CD8-positive, alpha-beta memory T cell (primary cell): ENCODE data around the gene PKD2L2. TPM values are rescaled to one million over a fixed set of nuclear protein-coding genes. Genes with fewer than 3 reads are reported as not detected.
"Not testable (repeated sequence)": the region's sequence is repeated elsewhere in the genome, so short reads cannot be mapped to it uniquely, and the experiment has no call there.

Experiments used
- CTCF ChIA-PET: fragments of 350-600 bp; sonication (Branson Sonifier 250); formaldehyde crosslinking; loops from one replicate; lab custom pipeline; 2021; ENCODE audit warnings: antibody characterized with exemption; lab: Charles Lee
- POLR2A ChIA-PET: fragments of 350-600 bp; sonication (Branson Sonifier 250); formaldehyde crosslinking; loops from one replicate; lab custom pipeline; 2021; ENCODE audit warnings: antibody characterized with exemption; lab: Charles Lee
- DNase-seq, 5 donors: peaks; one replicate each; pipeline versions ENCODE4 v3.0.0 to v3.0.0-alpha.2; 2020 to 2022; ENCODE audit warnings: mixed read lengths in 1 of 5
- H3K27ac ChIP-seq: one replicate; pipeline ENCODE4 v1.7.0; 2013; ENCODE audit warnings: low read depth, mild to moderate bottlenecking, low read length, moderate library complexity
- H3K27me3 ChIP-seq: 2 replicates; pipeline ENCODE4 v1.7.0; 2013; ENCODE audit warnings: low read length, mild to moderate bottlenecking; ENCODE audit not compliant: insufficient read depth, poor library complexity, severe bottlenecking
- H3K36me3 ChIP-seq: 2 replicates; pipeline ENCODE4 v1.7.0; 2013; ENCODE audit warnings: mild to moderate bottlenecking, low read length, moderate library complexity; ENCODE audit not compliant: insufficient read depth
- H3K4me1 ChIP-seq: 2 replicates; pipeline ENCODE4 v1.7.0; 2013; ENCODE audit warnings: mild to moderate bottlenecking, low read length, moderate library complexity; ENCODE audit not compliant: insufficient read depth
- H3K4me3 ChIP-seq: 2 replicates; pipeline ENCODE4 v1.7.0; 2013; ENCODE audit warnings: mild to moderate bottlenecking, low read length
- H3K9me3 ChIP-seq: 2 replicates; pipeline ENCODE4 v1.7.0; 2013; ENCODE audit warnings: mild to moderate bottlenecking, low read length
- H3K27ac Mint-ChIP-seq, 8 donors: one replicate each; pipeline ENCODE4 v1.8.0; 2020 to 2021; ENCODE audit warnings: mixed read lengths in 8 of 8, mild to moderate bottlenecking in 6 of 8, inconsistent platforms in 3 of 8, moderate library complexity in 3 of 8
- H3K27me3 Mint-ChIP-seq, 2 donors: one replicate each; pipeline ENCODE4 v1.8.0; 2020 to 2021; ENCODE audit warnings: mixed read lengths in 2 of 2, mild to moderate bottlenecking in 1 of 2, moderate library complexity in 1 of 2
- H3K36me3 Mint-ChIP-seq, 3 donors: one replicate each; pipeline ENCODE4 v1.8.0; 2020 to 2021; ENCODE audit warnings: mixed read lengths in 3 of 3, inconsistent platforms in 1 of 3, mild to moderate bottlenecking in 1 of 3
- H3K4me1 Mint-ChIP-seq, 3 donors: one replicate each; pipeline ENCODE4 v1.8.0; 2020 to 2021; ENCODE audit warnings: mixed read lengths in 3 of 3, inconsistent platforms in 1 of 3, mild to moderate bottlenecking in 1 of 3
- H3K4me3 Mint-ChIP-seq, 7 donors: one replicate each; pipeline ENCODE4 v1.8.0; 2020 to 2021; ENCODE audit warnings: mixed read lengths in 7 of 7, mild to moderate bottlenecking in 6 of 7, moderate library complexity in 4 of 7, inconsistent platforms in 2 of 7
- H3K9me3 Mint-ChIP-seq, 5 donors: one replicate each; pipeline ENCODE4 v1.8.0; 2020 to 2022; ENCODE audit warnings: mixed read lengths in 5 of 5, mild to moderate bottlenecking in 3 of 5, moderate library complexity in 2 of 5, inconsistent platforms in 1 of 5
- polyA plus RNA-seq: library from polyadenylated mRNA; unstranded; fragments of 300-500 nt; fragmentation: Illumina TruSeq; gene quantifications from one replicate; pipeline ENCODE4 v1.2.3, GENCODE V29; 2021
- total RNA-seq, 2 experiments: library from RNA; stranded (reverse); gene quantifications; one replicate each; pipeline ENCODE4 v1.2.3, GENCODE V29; 2021

The PKD2L2 gene
- not detected for total RNA-seq
- 0.41 TPM for polyA plus RNA-seq

GRCh38 chr5:137888863-137889759 is at the start of gene PKD2L2:
TSS of gene PKD2L2 (plus strand) at chr5:137889457. CDS start at chr5:137889492, 35 bp downstream.
- Mint-ChIP-seq H3K27me3 (peaks cover 0 to 5% of the 10 kb centered on the region in 2 donors), H3K27ac (peak within 1 kb of the TSS; percentile 83 to 99 (median 94)), H3K4me3 (peak within 1 kb of the TSS; percentile 82 to 93 (median 89)), H3K9me3 (no peaks in the 10 kb centered on the region), H3K36me3 (peaks cover 0 to 4% (median 0%) of the 10 kb centered on the region in 3 donors), H3K4me1 (peaks cover 15 to 34% (median 33%) of the 10 kb centered on the region in 3 donors)
- CTCF ChIA-PET, result interaction anchor here (0.6 to 1.2 kb wide), 4 partner anchors 142 to 608 kb away, joined by 3 read pairs; no protein-coding TSS in a partner anchor
- Histone ChIP-seq H3K27me3 (no peaks in the 10 kb centered on the region), H3K36me3 (no peaks in the 10 kb centered on the region), H3K27ac (peak within 1 kb of the TSS; percentile 76), H3K9me3 (no peaks in the 10 kb centered on the region), H3K4me3 (peak within 1 kb of the TSS; percentile 58), H3K4me1 (peaks cover 8% of the 10 kb centered on the region)
- POLR2A ChIA-PET, result no interaction called here
- DNase-seq, result peak; percentile 64 to 87 (median 77)

GRCh38 chr5:137842296-137842695 is 47.0 kb upstream of the PKD2L2 start:
- Histone ChIP-seq H3K27me3 (no peaks in the 10 kb centered on the region), H3K4me1 (no peaks in the 10 kb centered on the region), H3K36me3 (no peaks in the 10 kb centered on the region), H3K4me3 (no peak overlapping the region), H3K27ac (no peak overlapping the region), H3K9me3 (no peaks in the 10 kb centered on the region)
- CTCF ChIA-PET, result no interaction called here
- POLR2A ChIA-PET, result no interaction called here
- no peak for DNase-seq
- Mint-ChIP-seq H3K4me3 (no peak overlapping the region), H3K36me3 (peaks cover 0 to 7% (median 6%) of the 10 kb centered on the region in 3 donors), H3K9me3 (no peaks in the 10 kb centered on the region), H3K27me3 (peaks cover 0 to 2% of the 10 kb centered on the region in 2 donors), H3K27ac (no peak overlapping the region), H3K4me1 (peaks cover 0 to 2% (median 0%) of the 10 kb centered on the region in 3 donors)

- CTCF ChIA-PET, result no interaction called here
- H3K27me3 ChIP-seq, result no peaks in the 10 kb centered on the region
- H3K27ac Mint-ChIP-seq, result no peak overlapping the region
- POLR2A ChIA-PET, result no interaction called here
- H3K27me3 Mint-ChIP-seq, result peaks cover 0 to 2% of the 10 kb centered on the region in 2 donors
- no peak overlapping the region for H3K4me3 ChIP-seq
- no peaks in the 10 kb centered on the region for H3K4me1 ChIP-seq
- H3K9me3 Mint-ChIP-seq, result no peaks in the 10 kb centered on the region
- H3K9me3 ChIP-seq, result no peaks in the 10 kb centered on the region
- H3K4me1 Mint-ChIP-seq, result peaks cover 0 to 2% (median 0%) of the 10 kb centered on the region in 3 donors
- no peaks in the 10 kb centered on the region for H3K36me3 ChIP-seq
- H3K27ac ChIP-seq, result no peak overlapping the region
- no peak for DNase-seq
- H3K4me3 Mint-ChIP-seq, result no peak overlapping the region
- H3K36me3 Mint-ChIP-seq, result peaks cover 0 to 7% (median 6%) of the 10 kb centered on the region in 3 donors
Measured at GRCh38 chr5:137843676-137844299, 45.5 kb upstream of the PKD2L2 start.

- peaks cover 0 to 2% of the 10 kb centered on the region in 2 donors for H3K27me3 Mint-ChIP-seq
- H3K27me3 ChIP-seq, result no peaks in the 10 kb centered on the region
- H3K4me1 Mint-ChIP-seq, result peaks cover 0 to 2% (median 0%) of the 10 kb centered on the region in 3 donors
- no peaks in the 10 kb centered on the region for H3K4me1 ChIP-seq
- H3K27ac ChIP-seq, result no peak overlapping the region
- DNase-seq, result no peak
- no peak overlapping the region for H3K27ac Mint-ChIP-seq
- peaks cover 0 to 7% (median 5%) of the 10 kb centered on the region in 3 donors for H3K36me3 Mint-ChIP-seq
- H3K4me3 ChIP-seq, result no peak overlapping the region
- no peaks in the 10 kb centered on the region for H3K9me3 ChIP-seq
- CTCF ChIA-PET, result no interaction called here
- H3K36me3 ChIP-seq, result no peaks in the 10 kb centered on the region
- no peaks in the 10 kb centered on the region for H3K9me3 Mint-ChIP-seq
- POLR2A ChIA-PET, result no interaction called here
- no peak overlapping the region for H3K4me3 Mint-ChIP-seq
Measured at GRCh38 chr5:137845472-137845871, 43.8 kb upstream of the PKD2L2 start.

GRCh38 chr5:137847687-137848086 is 41.6 kb upstream of the PKD2L2 start:
- H3K27me3 ChIP-seq, result no peaks in the 10 kb centered on the region
- ChIA-PET POLR2A (no interaction called here), CTCF (no interaction called here)
- H3K4me3 Mint-ChIP-seq, result no peak overlapping the region
- H3K4me3 ChIP-seq, result no peak overlapping the region
- H3K9me3 ChIP-seq, result no peaks in the 10 kb centered on the region
- no peaks in the 10 kb centered on the region for H3K36me3 ChIP-seq
- peaks cover 0 to 2% (median 0%) of the 10 kb centered on the region in 3 donors for H3K4me1 Mint-ChIP-seq
- peaks cover 0 to 2% of the 10 kb centered on the region in 2 donors for H3K27me3 Mint-ChIP-seq
- peaks cover 5 to 8% (median 7%) of the 10 kb centered on the region in 3 donors for H3K36me3 Mint-ChIP-seq
- H3K4me1 ChIP-seq, result no peaks in the 10 kb centered on the region
- H3K27ac Mint-ChIP-seq, result no peak overlapping the region
- H3K27ac ChIP-seq, result no peak overlapping the region
- no peaks in the 10 kb centered on the region for H3K9me3 Mint-ChIP-seq
- no peak for DNase-seq

GRCh38 chr5:137853165-137853564 is 36.1 kb upstream of the PKD2L2 start:
- H3K27ac Mint-ChIP-seq, H3K27me3 Mint-ChIP-seq, POLR2A ChIA-PET, H3K27ac ChIP-seq, H3K9me3 Mint-ChIP-seq, CTCF ChIA-PET, H3K36me3 ChIP-seq, H3K27me3 ChIP-seq, H3K4me3 ChIP-seq, H3K4me3 Mint-ChIP-seq, H3K9me3 ChIP-seq, H3K36me3 Mint-ChIP-seq, DNase-seq, H3K4me1 ChIP-seq: not testable (repeated sequence)
- peaks cover 7 to 18% (median 8%) of the 10 kb centered on the region in 3 donors for H3K4me1 Mint-ChIP-seq

GRCh38 chr5:137856201-137856600 is 33.1 kb upstream of the PKD2L2 start:
- H3K36me3 Mint-ChIP-seq, result peaks cover 0 to 9% (median 0%) of the 10 kb centered on the region in 3 donors
- no peaks in the 10 kb centered on the region for H3K36me3 ChIP-seq
- CTCF ChIA-PET, result no interaction called here
- H3K4me3 Mint-ChIP-seq, result no peak overlapping the region
- peaks cover 0 to 8% of the 10 kb centered on the region in 2 donors for H3K27me3 Mint-ChIP-seq
- peaks cover 7 to 26% (median 14%) of the 10 kb centered on the region in 3 donors for H3K4me1 Mint-ChIP-seq
- no peaks in the 10 kb centered on the region for H3K9me3 ChIP-seq
- POLR2A ChIA-PET, result no interaction called here
- H3K4me1 ChIP-seq, result no peaks in the 10 kb centered on the region
- H3K4me3 ChIP-seq, result no peak overlapping the region
- peak overlapping the region in 1 of 8 donors; percentile 41 for H3K27ac Mint-ChIP-seq
- peaks cover 0 to 4% (median 0%) of the 10 kb centered on the region in 5 donors for H3K9me3 Mint-ChIP-seq
- H3K27me3 ChIP-seq, result no peaks in the 10 kb centered on the region
- H3K27ac ChIP-seq, result no peak overlapping the region
- no peak for DNase-seq
